ENCODE data around the gene C16orf86. TPM values are rescaled to one million over a fixed set of nuclear protein-coding genes. Genes with fewer than 3 reads are reported as not detected.
"Not testable (repeated sequence)": the region's sequence is repeated elsewhere in the genome, so short reads cannot be mapped to it uniquely, and the experiment has no call there.

The C16orf86 gene
- total RNA-seq, 1 donor from 2014 or later: 5.3 TPM

DNA sequence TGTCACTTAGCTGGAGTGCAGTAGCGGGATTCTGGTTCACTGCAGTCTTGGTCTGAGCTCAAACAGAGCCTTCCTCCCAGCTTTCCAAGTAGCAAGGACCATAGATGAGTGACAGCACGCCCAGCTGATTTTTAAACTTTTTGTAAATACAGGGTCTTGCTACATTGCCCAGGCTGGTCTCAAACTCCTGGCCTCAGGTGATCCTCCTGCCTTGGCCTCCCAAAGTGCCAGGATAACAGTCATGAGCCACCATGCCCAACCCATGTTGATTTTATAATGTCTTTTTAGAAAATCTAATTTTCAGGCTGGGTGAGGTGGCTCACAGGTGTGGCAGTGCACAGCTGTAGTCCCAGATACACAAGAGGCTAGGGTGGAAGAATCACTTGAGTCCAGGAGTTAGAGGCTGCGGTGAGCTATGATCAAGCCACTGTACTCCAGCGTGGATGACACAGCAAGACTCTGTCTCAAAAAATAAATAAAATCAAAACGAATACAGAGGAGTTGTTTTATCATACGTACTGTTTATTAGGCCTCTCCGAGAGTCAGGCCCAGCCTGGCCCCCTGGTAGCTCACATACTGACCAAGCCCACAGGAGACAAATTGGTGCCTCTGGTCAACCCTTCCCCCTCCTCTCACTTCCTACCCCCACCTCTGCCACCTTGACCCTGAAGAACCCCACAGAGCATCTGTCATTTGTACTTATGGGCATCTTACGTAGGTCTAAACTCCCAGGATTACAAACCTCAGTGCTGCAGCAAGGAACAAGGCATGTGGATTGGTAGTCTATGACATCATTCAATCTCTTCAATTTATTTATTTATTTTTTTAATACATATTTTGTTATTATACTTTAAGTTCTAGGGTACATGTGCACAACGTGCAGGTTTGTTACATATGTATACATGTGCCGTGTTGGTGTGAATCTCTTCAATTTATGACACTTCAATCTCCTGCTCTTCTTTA, 13.6 kb downstream of the C16orf86 start:
- peaks cover 36% of the 10 kb centered on the region for H3K4me1 ChIP-seq
- no peak for DNase-seq
- H3K9me3 ChIP-seq: no peaks in the 10 kb centered on the region
- no peak overlapping the region for H3K27ac ChIP-seq
- H3K4me3 ChIP-seq: no peak overlapping the region
- no peaks in the 10 kb centered on the region for H3K27me3 ChIP-seq (ENCODE audit: low read depth)
- TF ChIP-seq, protein P1, sequence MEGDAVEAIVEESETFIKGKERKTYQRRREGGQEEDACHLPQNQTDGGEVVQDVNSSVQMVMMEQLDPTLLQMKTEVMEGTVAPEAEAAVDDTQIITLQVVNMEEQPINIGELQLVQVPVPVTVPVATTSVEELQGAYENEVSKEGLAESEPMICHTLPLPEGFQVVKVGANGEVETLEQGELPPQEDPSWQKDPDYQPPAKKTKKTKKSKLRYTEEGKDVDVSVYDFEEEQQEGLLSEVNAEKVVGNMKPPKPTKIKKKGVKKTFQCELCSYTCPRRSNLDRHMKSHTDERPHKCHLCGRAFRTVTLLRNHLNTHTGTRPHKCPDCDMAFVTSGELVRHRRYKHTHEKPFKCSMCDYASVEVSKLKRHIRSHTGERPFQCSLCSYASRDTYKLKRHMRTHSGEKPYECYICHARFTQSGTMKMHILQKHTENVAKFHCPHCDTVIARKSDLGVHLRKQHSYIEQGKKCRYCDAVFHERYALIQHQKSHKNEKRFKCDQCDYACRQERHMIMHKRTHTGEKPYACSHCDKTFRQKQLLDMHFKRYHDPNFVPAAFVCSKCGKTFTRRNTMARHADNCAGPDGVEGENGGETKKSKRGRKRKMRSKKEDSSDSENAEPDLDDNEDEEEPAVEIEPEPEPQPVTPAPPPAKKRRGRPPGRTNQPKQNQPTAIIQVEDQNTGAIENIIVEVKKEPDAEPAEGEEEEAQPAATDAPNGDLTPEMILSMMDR (IDR thresholded peaks at IDR 0.05): no peak
- H3K36me3 ChIP-seq: peaks cover 40% of the 10 kb centered on the region
- no peak for ATAC-seq
- intact Hi-C loops (cut with DNase I): no loop called here

DNA sequence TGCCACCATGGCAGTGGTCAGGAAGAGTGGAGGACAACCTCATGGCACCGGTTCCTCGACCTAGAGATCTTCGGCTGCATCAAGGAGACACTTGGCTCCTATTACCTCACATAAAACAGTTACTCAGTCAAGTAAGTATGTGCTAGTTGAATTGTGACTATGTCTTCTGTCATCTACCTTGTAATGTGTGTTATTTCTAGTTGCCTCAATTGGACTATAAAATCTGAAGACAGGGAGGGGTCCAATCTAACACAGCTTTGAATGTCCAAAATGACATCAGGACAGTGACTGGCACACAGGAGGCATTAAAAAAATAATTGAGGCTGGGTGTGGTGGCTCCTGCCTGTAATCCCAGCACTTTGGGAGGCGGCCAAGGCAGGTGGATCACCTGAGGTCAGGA, 17.2 kb downstream of the C16orf86 start:
- intact Hi-C loops (cut with DNase I): no loop called here
- DNase-seq: no peak
- TF ChIP-seq, protein P1 (IDR thresholded peaks at IDR 0.05): no peak
- H3K4me3 ChIP-seq: no peak overlapping the region
- H3K9me3 ChIP-seq: no peaks in the 10 kb centered on the region
- H3K4me1 ChIP-seq: peaks cover 25% of the 10 kb centered on the region
- ATAC-seq: no peak
- no peaks in the 10 kb centered on the region for H3K27me3 ChIP-seq (ENCODE audit: low read depth)
- H3K36me3 ChIP-seq: peaks cover 44% of the 10 kb centered on the region
- peak overlapping the region; percentile 67 for H3K27ac ChIP-seq

DNA sequence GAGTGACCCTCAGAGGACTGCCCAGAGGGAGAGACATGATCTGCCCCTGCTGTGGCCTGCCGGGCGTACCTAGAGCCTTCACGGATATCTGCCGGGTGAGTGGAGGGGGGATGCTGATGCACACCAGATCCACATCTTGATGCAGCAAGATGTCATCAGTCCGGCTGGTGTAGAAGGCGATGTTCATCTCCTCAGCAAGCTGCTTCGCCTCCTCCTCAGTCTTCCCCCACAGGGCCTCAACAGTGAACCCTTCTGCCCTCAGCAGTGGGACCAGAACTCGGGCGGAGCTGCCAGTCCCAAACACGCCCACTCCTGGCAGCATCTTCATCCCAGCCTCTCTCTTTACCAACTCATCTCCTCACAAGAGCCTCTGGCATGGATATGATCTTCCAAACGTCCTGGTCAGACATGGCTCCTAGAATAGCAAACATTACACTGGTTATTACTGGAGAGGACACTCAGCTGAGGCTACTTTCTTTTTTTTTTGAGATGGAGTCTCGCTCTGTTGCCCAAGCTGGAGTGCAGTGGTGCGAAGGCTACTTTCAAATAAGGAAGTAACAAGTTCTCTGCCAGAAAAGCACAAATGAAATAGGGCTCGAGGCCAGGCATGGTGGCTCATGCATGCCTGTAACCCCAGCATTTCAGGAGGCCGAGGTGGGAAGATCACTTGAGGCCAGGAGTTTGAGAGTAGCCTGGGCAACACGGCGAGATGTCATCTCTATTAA, 18.9 kb downstream of the C16orf86 start:
- intact Hi-C loops (cut with DNase I): no loop called here
- TF ChIP-seq, protein P1 (IDR thresholded peaks at IDR 0.05): no peak
- Histone ChIP-seq H3K4me1 (peaks cover 25% of the 10 kb centered on the region), H3K36me3 (peaks cover 37% of the 10 kb centered on the region), H3K9me3 (no peaks in the 10 kb centered on the region), H3K27me3 (ENCODE audit: low read depth) (no peaks in the 10 kb centered on the region), H3K4me3 (no peak overlapping the region), H3K27ac (peak overlapping the region; percentile 67)
- DNase-seq (no peak), ATAC-seq (peak; percentile 19 to 21)

DNA sequence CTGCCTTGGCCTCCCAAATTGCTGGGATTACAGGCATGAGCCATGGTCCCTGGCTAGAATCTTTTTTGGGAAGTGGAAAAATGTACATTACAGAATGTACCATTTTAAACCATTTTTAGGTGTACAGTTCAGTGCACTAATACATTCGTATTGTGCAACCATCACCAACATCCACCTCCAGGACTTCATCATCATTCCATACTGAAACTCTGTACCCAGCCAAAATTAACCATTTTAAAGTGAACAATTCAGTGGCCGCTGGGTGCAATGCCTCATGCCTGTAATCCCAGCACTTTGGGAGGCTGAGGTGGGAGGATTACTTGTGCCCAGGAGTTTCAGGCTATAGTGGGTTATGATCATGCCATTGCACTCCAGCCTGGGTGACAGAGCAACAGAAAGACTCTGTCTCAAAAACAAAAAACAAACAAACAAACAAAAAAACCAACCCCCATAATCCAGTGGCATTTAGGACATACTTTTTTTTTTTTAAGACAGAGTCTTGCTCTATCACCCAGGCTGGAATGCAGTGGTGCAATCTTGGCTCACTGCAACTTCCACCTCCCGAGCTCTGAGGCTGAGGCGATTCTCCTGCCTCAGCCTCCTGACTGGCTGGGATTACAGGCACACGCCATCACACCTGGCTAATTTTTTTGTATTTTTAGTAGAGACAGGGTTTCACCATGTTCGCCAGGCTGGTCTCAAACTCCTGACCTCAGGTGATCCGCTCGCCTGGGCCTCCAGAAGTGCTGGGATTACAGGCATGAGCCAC, 27.1 kb downstream of the C16orf86 start:
- H3K27me3 ChIP-seq (ENCODE audit: low read depth); H3K36me3 ChIP-seq; intact Hi-C loops (cut with DNase I); DNase-seq; H3K9me3 ChIP-seq; ATAC-seq; H3K4me3 ChIP-seq; H3K27ac ChIP-seq; H3K4me1 ChIP-seq: not testable (repeated sequence)

DNA sequence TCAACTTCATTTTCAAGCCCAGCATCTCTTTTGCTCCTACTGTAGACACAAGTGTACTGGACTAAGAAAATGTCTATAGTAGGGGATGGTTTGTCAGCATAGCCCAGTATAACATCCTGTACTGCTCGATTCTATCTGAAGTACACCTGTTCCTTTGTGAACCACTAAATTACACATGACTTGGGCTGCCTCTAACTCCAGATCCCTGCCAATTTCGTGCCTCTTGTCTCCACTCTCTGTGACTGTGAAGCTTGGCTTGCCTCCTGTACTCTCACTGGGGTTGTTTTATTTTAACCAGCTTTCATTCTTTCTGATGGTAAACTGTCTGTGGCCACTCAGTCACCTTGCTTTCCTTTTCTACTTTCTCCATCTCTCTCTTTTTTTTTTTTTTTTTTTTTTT, 28.0 kb downstream of the C16orf86 start:
- Histone ChIP-seq H3K27me3 (ENCODE audit: low read depth) (no peaks in the 10 kb centered on the region), H3K9me3 (peaks cover 6% of the 10 kb centered on the region), H3K27ac (no peak overlapping the region), H3K4me1 (no peaks in the 10 kb centered on the region), H3K4me3 (no peak overlapping the region), H3K36me3 (no peaks in the 10 kb centered on the region)
- DNase-seq: no peak
- intact Hi-C loops (cut with DNase I): no loop called here
- no peak for ATAC-seq
- TF ChIP-seq, protein P1 (IDR thresholded peaks at IDR 0.05): no peak

All from lower lobe of right lung (tissue), 2 donors.